GM12801 (cell line): ENCODE measurements around the gene LUZP4.

Experiments used
- TF ChIP-seq, protein P1 (sequence below): IDR thresholded peaks from one replicate; pipeline ENCODE4 v1.5.1; 2011; ENCODE audit warnings: control low read depth; ENCODE audit not compliant: insufficient read length; ENCODE audit errors: extremely low read depth

The LUZP4 gene

DNA sequence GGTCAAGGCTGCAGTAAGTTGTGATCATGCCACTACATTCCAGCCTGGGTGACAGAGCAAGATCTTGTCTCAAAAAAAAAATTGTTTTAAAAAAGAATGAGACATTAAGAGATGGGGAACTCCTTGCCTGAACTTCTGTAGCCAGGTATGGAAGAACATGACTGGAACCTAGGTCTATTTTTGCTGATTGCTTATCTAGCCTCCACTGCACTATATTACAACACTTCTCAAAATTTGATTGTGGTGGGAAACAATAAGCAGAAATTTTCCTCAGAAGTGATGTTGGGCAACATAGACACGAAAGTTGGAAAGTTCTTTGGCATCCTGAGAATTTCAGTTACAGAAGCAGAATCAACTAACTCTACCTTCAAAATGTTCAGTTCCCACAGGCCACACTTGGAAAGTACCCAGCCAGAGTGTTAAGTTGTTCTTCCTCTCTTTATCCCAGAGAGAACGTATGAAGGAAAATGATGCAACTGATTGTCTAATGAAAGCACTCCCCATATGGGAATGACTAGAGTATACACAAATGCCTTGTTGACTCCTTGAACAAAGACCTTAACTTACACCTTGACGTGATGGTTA is 50.0 kb downstream of the LUZP4 start:
- TF ChIP-seq, protein P1, sequence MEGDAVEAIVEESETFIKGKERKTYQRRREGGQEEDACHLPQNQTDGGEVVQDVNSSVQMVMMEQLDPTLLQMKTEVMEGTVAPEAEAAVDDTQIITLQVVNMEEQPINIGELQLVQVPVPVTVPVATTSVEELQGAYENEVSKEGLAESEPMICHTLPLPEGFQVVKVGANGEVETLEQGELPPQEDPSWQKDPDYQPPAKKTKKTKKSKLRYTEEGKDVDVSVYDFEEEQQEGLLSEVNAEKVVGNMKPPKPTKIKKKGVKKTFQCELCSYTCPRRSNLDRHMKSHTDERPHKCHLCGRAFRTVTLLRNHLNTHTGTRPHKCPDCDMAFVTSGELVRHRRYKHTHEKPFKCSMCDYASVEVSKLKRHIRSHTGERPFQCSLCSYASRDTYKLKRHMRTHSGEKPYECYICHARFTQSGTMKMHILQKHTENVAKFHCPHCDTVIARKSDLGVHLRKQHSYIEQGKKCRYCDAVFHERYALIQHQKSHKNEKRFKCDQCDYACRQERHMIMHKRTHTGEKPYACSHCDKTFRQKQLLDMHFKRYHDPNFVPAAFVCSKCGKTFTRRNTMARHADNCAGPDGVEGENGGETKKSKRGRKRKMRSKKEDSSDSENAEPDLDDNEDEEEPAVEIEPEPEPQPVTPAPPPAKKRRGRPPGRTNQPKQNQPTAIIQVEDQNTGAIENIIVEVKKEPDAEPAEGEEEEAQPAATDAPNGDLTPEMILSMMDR, result no peak

DNA sequence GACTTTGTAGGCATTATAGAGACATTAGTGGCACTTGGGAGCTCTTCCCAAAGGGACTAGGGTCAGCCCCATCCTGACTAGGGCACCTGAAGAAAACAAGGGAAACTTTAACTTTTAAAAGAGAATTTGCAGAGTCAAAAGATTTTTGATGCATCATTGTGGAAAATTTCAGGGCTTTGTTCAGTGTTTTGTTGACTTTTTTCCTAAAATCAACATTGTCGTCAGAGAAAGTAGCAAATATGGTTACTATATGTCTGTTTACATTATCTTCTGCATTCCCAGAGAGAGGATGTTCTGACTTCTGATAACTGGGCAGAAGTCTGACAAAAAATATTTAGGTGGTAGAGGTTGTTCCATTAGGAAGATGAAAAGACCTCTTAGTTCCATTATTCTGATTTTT is 51.9 kb downstream of the LUZP4 start:
- TF ChIP-seq, protein P1, result no peak

DNA sequence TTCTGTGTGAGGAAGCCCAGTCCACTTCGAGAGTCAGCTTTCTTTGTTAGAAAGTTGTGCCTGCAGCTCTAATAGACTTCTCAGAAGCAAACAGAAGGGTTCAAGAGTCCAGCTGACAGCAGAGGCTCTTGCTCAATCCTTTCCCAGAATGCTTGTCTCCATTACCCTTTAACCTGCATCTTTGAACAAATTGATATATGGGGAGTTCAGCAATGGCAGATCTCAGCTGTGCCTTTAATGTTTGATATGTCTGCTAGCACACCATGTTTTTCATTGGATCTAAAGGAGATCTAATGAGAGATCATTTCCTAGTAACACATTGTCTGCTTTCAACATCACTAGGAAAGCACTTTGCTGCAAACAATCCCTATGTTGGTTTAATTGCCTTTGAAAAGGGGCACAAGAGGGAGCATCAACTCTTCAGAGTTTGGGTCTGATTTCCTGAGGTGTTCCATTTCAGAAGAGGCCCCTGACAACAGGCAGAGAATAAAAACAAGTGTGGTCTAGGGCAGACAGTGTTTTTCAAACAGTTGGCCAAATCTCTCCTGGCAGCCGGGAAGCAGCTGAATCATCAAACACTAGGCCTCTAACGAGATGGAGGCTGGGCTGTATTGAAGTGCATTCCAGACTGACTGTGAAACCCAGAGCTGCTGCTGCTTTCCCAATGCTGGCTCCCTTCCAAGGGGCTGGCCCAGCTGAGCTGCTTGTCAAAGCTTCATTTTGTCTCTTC is 55.5 kb downstream of the LUZP4 start:
- TF ChIP-seq, protein P1, result no peak

- TF ChIP-seq, protein P1, result no peak
Observed at GRCh38 chrX:115345615-115346014, 56.1 kb downstream of the LUZP4 start.

DNA sequence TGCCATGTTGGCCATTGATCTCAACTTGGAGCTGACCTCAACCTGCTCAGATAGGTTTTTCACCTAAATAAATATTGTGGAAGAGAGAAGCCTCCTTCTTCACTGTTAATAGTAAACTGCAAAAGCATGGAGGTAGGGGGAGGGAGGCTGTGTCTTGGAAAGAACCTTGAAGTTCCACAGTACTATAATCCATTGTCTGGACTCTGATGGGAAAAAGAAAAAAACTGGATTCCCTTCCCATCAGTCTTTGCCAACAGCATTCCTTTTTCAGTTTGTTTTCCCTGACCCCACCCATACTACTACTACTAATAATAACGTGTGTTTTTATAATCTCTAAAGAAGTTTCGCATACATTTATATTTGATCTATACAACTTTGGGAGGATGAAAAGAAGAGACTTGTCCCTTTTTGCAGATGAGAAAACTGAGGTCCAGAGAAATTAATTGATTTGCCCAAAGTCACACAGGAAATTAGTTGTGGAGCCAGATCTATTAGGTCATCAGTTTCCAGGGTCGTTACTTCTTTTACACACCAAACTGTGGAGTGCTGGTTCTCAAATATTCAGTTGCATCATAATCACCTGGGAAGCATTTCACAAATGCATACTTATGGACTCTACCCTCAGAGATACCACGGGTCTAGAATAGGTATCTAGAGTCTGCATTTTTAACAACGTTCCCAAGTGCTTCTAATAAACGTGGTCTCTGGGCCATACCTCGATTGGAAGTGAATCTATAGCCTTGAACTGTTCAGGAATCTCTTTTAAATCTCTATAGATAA is 59.1 kb downstream of the LUZP4 start:
- TF ChIP-seq, protein P1, result no peak

GRCh38 chrX:115350711-115351381 is 61.3 kb downstream of the LUZP4 start:
- TF ChIP-seq, protein P1, result no peak

GRCh38 chrX:115356369-115356768 is 66.9 kb downstream of the LUZP4 start:
- TF ChIP-seq, protein P1, result no peak
